T-helper 17 cell (primary cell): Measurements from ENCODE around the gene IQGAP1. TPM values are rescaled to one million over a fixed set of nuclear protein-coding genes. Genes with fewer than 3 reads are reported as not detected.
A peak's percentile ranks its signal among the peaks of the same experiment; 100 is the strongest.

Experiments used
- ATAC-seq: fragments of 150-1000 bp; cut with Tn5 transposase; 2 replicates; pipeline ENCODE4 v1.10.0; 2021; ENCODE audit warnings: mild to moderate bottlenecking, moderate library complexity
- DNase-seq, 3 donors: peaks; one replicate each; pipeline versions ENCODE4 v3.0.0 to v3.0.0-alpha.2; 2020 to 2021
- H3K9me3 ChIP-seq: one replicate; pipeline ENCODE4 v1.7.0; 2013; ENCODE audit warnings: low read length, mild to moderate bottlenecking; ENCODE audit not compliant: control insufficient read depth, poor library complexity, severe bottlenecking
- H3K27ac Mint-ChIP-seq: one replicate; pipeline ENCODE4 v1.8.0; 2022; ENCODE audit warnings: mild to moderate bottlenecking, moderate library complexity, mixed read lengths
- H3K27me3 Mint-ChIP-seq: one replicate; pipeline ENCODE4 v1.8.0; 2022; ENCODE audit warnings: mixed read lengths
- H3K36me3 Mint-ChIP-seq: one replicate; pipeline ENCODE4 v1.8.0; 2022; ENCODE audit warnings: low read depth, mixed read lengths
- H3K4me1 Mint-ChIP-seq: one replicate; pipeline ENCODE4 v1.8.0; 2022; ENCODE audit warnings: mild to moderate bottlenecking, mixed read lengths
- H3K4me3 Mint-ChIP-seq: one replicate; pipeline ENCODE4 v1.8.0; 2022; ENCODE audit warnings: mild to moderate bottlenecking, moderate library complexity, mixed read lengths
- total RNA-seq, 4 donors: library from RNA in 2 of 4; stranded (reverse) in 2 of 4; gene quantifications; one replicate each; pipeline ENCODE4 v1.2.3 and lab custom pipeline; 2022 to 2026

IQGAP1 gene
- total RNA-seq, 2 donors from 2014 or later = 131 to 157 TPM

- Mint-ChIP-seq H3K27me3 (no peaks in the 10 kb centered on the region), H3K36me3 (peaks cover 10% of the 10 kb centered on the region), H3K27ac (peak overlapping the region; percentile 89), H3K4me3 (peak overlapping the region; percentile 49), H3K4me1 (peaks cover 48% of the 10 kb centered on the region)
- DNase-seq = no peak
- peak; percentile 39 for ATAC-seq
- H3K9me3 ChIP-seq = no peaks in the 10 kb centered on the region
Observed at GRCh38 chr15:90419738-90420406, 31.8 kb downstream of the IQGAP1 start.

- Mint-ChIP-seq H3K4me3 (no peak overlapping the region), H3K27ac (peak overlapping the region; percentile 89), H3K27me3 (no peaks in the 10 kb centered on the region), H3K36me3 (peaks cover 10% of the 10 kb centered on the region), H3K4me1 (peaks cover 45% of the 10 kb centered on the region)
- ATAC-seq (no peak), DNase-seq (no peak)
- no peaks in the 10 kb centered on the region for H3K9me3 ChIP-seq
Observed at GRCh38 chr15:90420451-90420850, 32.4 kb downstream of the IQGAP1 start.

GRCh38 chr15:90421527-90421926 lies 33.5 kb downstream of the IQGAP1 start:
- Mint-ChIP-seq H3K4me3 (no peak overlapping the region), H3K27me3 (no peaks in the 10 kb centered on the region), H3K36me3 (peaks cover 7% of the 10 kb centered on the region), H3K4me1 (peaks cover 48% of the 10 kb centered on the region), H3K27ac (no peak overlapping the region)
- DNase-seq (no peak), ATAC-seq (no peak)
- no peaks in the 10 kb centered on the region for H3K9me3 ChIP-seq

- Mint-ChIP-seq H3K4me3 (no peak overlapping the region), H3K27ac (no peak overlapping the region), H3K36me3 (peaks cover 3% of the 10 kb centered on the region), H3K4me1 (peaks cover 44% of the 10 kb centered on the region), H3K27me3 (no peaks in the 10 kb centered on the region)
- no peaks in the 10 kb centered on the region for H3K9me3 ChIP-seq
- DNase-seq (no peak), ATAC-seq (no peak)
Observed at GRCh38 chr15:90422043-90422442, 34.0 kb downstream of the IQGAP1 start.

- H3K27ac Mint-ChIP-seq = no peak overlapping the region
- no peaks in the 10 kb centered on the region for H3K36me3 Mint-ChIP-seq
- no peak for ATAC-seq
- H3K9me3 ChIP-seq = no peaks in the 10 kb centered on the region
- no peaks in the 10 kb centered on the region for H3K27me3 Mint-ChIP-seq
- H3K4me1 Mint-ChIP-seq = peaks cover 40% of the 10 kb centered on the region
- H3K4me3 Mint-ChIP-seq = no peak overlapping the region
- DNase-seq = no peak
Observed at GRCh38 chr15:90422936-90423335, 34.9 kb downstream of the IQGAP1 start.

- DNase-seq (no peak), ATAC-seq (no peak)
- H3K27ac Mint-ChIP-seq = peak overlapping the region; percentile 74
- H3K27me3 Mint-ChIP-seq = no peaks in the 10 kb centered on the region
- H3K9me3 ChIP-seq = no peaks in the 10 kb centered on the region
- H3K4me1 Mint-ChIP-seq = peaks cover 33% of the 10 kb centered on the region
- no peak overlapping the region for H3K4me3 Mint-ChIP-seq
- no peaks in the 10 kb centered on the region for H3K36me3 Mint-ChIP-seq
Observed at GRCh38 chr15:90423801-90424319, 35.8 kb downstream of the IQGAP1 start.

- no peak for DNase-seq
- Mint-ChIP-seq H3K36me3 (peaks cover 2% of the 10 kb centered on the region), H3K4me1 (peaks cover 30% of the 10 kb centered on the region), H3K27me3 (no peaks in the 10 kb centered on the region), H3K27ac (peak overlapping the region; percentile 74), H3K4me3 (no peak overlapping the region)
- H3K9me3 ChIP-seq = no peaks in the 10 kb centered on the region
- no peak for ATAC-seq
Observed at GRCh38 chr15:90425726-90426346, 37.8 kb downstream of the IQGAP1 start.

GRCh38 chr15:90427185-90427584 lies 39.1 kb downstream of the IQGAP1 start:
- peaks cover 29% of the 10 kb centered on the region for H3K4me1 Mint-ChIP-seq
- H3K27ac Mint-ChIP-seq = no peak overlapping the region
- no peak for ATAC-seq
- DNase-seq = no peak
- H3K36me3 Mint-ChIP-seq = peaks cover 2% of the 10 kb centered on the region
- H3K9me3 ChIP-seq = no peaks in the 10 kb centered on the region
- H3K27me3 Mint-ChIP-seq = no peaks in the 10 kb centered on the region
- H3K4me3 Mint-ChIP-seq = no peak overlapping the region

GRCh38 chr15:90432253-90432652 lies 44.2 kb downstream of the IQGAP1 start:
- Mint-ChIP-seq H3K4me3 (no peak overlapping the region), H3K27ac (no peak overlapping the region), H3K4me1 (peaks cover 34% of the 10 kb centered on the region), H3K36me3 (peaks cover 5% of the 10 kb centered on the region), H3K27me3 (no peaks in the 10 kb centered on the region)
- no peak for DNase-seq
- no peaks in the 10 kb centered on the region for H3K9me3 ChIP-seq
- ATAC-seq = no peak

GRCh38 chr15:90435652-90436337 lies 47.8 kb downstream of the IQGAP1 start:
- DNase-seq = no peak
- peaks cover 8% of the 10 kb centered on the region for H3K36me3 Mint-ChIP-seq
- peaks cover 22% of the 10 kb centered on the region for H3K4me1 Mint-ChIP-seq
- no peak for ATAC-seq
- no peak overlapping the region for H3K4me3 Mint-ChIP-seq
- H3K9me3 ChIP-seq = no peaks in the 10 kb centered on the region
- no peaks in the 10 kb centered on the region for H3K27me3 Mint-ChIP-seq
- H3K27ac Mint-ChIP-seq = peak overlapping the region; percentile 46

- H3K36me3 Mint-ChIP-seq = peaks cover 8% of the 10 kb centered on the region
- H3K4me1 Mint-ChIP-seq = peaks cover 22% of the 10 kb centered on the region
- DNase-seq = no peak
- H3K27me3 Mint-ChIP-seq = no peaks in the 10 kb centered on the region
- no peak for ATAC-seq
- no peaks in the 10 kb centered on the region for H3K9me3 ChIP-seq
- no peak overlapping the region for H3K4me3 Mint-ChIP-seq
- no peak overlapping the region for H3K27ac Mint-ChIP-seq
Observed at GRCh38 chr15:90436952-90437351, 48.9 kb downstream of the IQGAP1 start.

- ATAC-seq (no peak), DNase-seq (no peak)
- Mint-ChIP-seq H3K4me3 (no peak overlapping the region), H3K27me3 (no peaks in the 10 kb centered on the region), H3K27ac (no peak overlapping the region), H3K4me1 (peaks cover 17% of the 10 kb centered on the region), H3K36me3 (peaks cover 8% of the 10 kb centered on the region)
- no peaks in the 10 kb centered on the region for H3K9me3 ChIP-seq
Observed at GRCh38 chr15:90437516-90437915, 49.5 kb downstream of the IQGAP1 start.

- DNase-seq = no peak
- ATAC-seq = no peak
- H3K4me3 Mint-ChIP-seq = no peak overlapping the region
- H3K27me3 Mint-ChIP-seq = no peaks in the 10 kb centered on the region
- peaks cover 10% of the 10 kb centered on the region for H3K4me1 Mint-ChIP-seq
- H3K27ac Mint-ChIP-seq = peak overlapping the region; percentile 83
- H3K9me3 ChIP-seq = no peaks in the 10 kb centered on the region
- H3K36me3 Mint-ChIP-seq = peaks cover 5% of the 10 kb centered on the region
Observed at GRCh38 chr15:90439946-90440345, 51.9 kb downstream of the IQGAP1 start.
